Transverse colon (tissue), 3 donors: ENCODE results near the gene TNIP3.

ENCODE experiments used
- CTCF ChIP-seq, 5 experiments: fragments of 200-600 bp in 3 of 5; fragments of 450-650 bp in 2 of 5; sonication (generic) in 3 of 5; IDR thresholded peaks; 1 replicate in 2 of 5; 2 replicates in 3 of 5; pipeline ENCODE4 v1.5.1; 2016 to 2017; ENCODE audit warnings: antibody characterized with exemption in 5 of 5, inconsistent platforms in 3 of 5, mild to moderate bottlenecking in 2 of 5, moderate library complexity in 1 of 5
- EP300 ChIP-seq: sonication (generic); formaldehyde crosslinking; IDR thresholded peaks from one replicate; pipeline ENCODE4 v1.6.1; 2017; ENCODE audit warnings: antibody characterized with exemption, low read depth
- POLR2A ChIP-seq: fragments of 450-650 bp; IDR thresholded peaks from one replicate; pipeline ENCODE4 v1.6.1; 2016; ENCODE audit warnings: antibody characterized with exemption, mild to moderate bottlenecking, moderate library complexity

- TF ChIP-seq EP300 (no peak), POLR2A (no peak), CTCF (IDR thresholded peaks at IDR 0.05) (no peak)
These were observed 70.9 kb downstream of the TNIP3 start for GRCh38 chr4:121093261-121093660.
